GM23248 (cell line): ENCODE data around the gene UBXN11.

Experiments used
- EZH2 ChIP-seq: fragments of 200-600 bp; sonication (generic); IDR thresholded peaks from 2 replicates; pipeline ENCODE4 v1.6.1; 2018; ENCODE audit warnings: antibody characterized with exemption, mild to moderate bottlenecking; ENCODE audit not compliant: insufficient read depth, poor library complexity, severe bottlenecking
- EZH2phosphoT487 ChIP-seq: fragments of 200-600 bp; sonication (generic); IDR thresholded peaks from 2 replicates; pipeline ENCODE4 v1.6.1; 2018; ENCODE audit warnings: antibody characterized with exemption, moderate library complexity, mild to moderate bottlenecking, low read depth; ENCODE audit not compliant: insufficient read depth

- TF ChIP-seq EZH2, result no peak
- no peak for TF ChIP-seq EZH2phosphoT487
Observed at GRCh38 chr1:26340047-26340481, 33.6 kb upstream of the UBXN11 start.
